Hepatocyte (in vitro differentiated cells): ENCODE results near the gene EFR3B.

Source experiments
- CTCF ChIP-seq: fragments of 200-600 bp; sonication (generic); IDR thresholded peaks from 2 replicates; pipeline ENCODE4 v1.5.1; 2016; ENCODE audit warnings: antibody characterized with exemption, mild to moderate bottlenecking; ENCODE audit not compliant: poor library complexity
- EZH2phosphoT487 ChIP-seq: fragments of 200-600 bp; sonication (generic); IDR thresholded peaks from one replicate; pipeline ENCODE4 v1.6.1; 2018; ENCODE audit warnings: antibody characterized with exemption, mild to moderate bottlenecking, low read depth, moderate library complexity; ENCODE audit not compliant: unreplicated experiment, severe bottlenecking

DNA sequence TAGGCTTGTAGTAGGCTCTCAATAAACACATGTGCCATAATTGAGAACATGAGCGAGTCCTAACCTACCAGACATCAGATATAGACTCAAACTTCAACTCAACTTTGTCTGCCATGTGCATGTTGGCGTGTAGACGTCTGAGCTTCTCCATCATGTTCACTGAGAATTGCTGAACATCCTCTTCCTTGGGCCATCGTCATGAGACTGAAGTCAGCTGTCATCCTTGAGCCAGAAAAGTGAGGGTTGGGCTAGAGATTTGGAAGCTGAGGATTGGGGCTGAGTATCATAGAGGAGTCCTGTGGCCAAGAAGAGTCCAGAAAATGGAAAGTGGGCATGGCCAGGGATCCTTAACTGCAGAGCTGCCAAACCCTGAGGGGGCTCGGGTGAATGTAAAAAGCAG is 7.8 kb upstream of the EFR3B start:
- no peak for TF ChIP-seq CTCF
- TF ChIP-seq EZH2phosphoT487 = no peak
